GM18498 (cell line): ENCODE results near the gene CIART.
"Not testable (repeated sequence)": the region's sequence is repeated elsewhere in the genome, so short reads cannot be mapped to it uniquely, and the experiment has no call there.

Experiments used
- ATAC-seq: cut with Tn5 transposase; IDR thresholded peaks from one replicate; pipeline ENCODE4 v1.9.1; 2021; ENCODE audit warnings: mild to moderate bottlenecking, moderate library complexity; ENCODE audit not compliant: unreplicated experiment

CIART gene, protein sequence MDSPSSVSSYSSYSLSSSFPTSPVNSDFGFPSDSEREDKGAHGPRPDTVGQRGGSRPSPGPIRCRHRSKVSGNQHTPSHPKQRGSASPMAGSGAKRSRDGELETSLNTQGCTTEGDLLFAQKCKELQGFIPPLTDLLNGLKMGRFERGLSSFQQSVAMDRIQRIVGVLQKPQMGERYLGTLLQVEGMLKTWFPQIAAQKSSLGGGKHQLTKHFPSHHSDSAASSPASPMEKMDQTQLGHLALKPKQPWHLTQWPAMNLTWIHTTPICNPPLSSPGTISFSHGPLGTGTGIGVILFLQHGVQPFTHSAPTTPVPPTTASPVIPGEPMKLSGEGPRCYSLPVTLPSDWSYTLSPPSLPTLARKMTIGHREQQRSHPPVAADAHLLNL

DNA sequence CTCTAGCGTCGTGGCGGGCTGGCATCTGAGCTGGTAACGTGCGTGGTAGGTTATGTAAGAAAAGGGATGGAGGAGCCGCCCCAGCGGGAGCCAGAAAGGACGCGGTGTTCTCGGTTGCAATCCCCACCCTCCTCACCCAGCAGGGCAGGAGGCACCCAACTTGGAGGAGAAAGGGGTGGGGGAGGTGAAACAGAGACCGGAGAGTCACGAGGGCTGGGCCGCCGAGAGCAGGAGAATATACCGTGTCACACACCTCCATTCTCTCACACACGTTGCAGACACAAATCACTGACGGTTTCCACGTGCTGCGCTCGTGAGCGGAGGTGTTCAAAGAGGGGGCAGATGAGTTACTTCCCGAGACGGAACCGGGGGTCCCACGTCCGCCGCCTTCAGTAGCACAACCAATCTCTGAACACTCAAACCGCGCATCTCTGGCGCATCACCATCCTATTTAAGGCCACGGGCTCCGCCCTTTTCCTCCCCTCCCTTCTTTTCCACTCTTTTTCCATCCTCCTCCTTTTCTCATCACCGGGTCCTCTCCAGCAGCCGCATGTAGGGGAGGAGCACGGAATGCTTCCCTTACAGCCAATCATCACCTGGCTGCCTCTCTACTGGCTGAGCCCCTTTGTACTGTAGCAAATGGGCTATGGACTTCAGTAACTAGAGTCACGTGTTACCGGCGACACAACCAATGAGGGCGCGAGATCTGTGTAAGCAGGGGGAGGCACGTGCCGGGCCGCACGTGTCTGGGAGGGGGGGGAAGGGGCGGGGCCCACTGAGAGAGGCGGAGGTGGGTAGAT lies at the start of gene CIART:
Gene CIART, plus strand, starts transcription at position 797 of the 800 bp plus-strand sequence. CDS start 714 bp downstream, outside the sequence.
- ATAC-seq, result peak; percentile 79

- not testable (repeated sequence) for ATAC-seq
Observed at GRCh38 chr1:150232921-150233320, 49.4 kb upstream of the CIART start.

- no peak for ATAC-seq
Observed at GRCh38 chr1:150233359-150234308, 48.7 kb upstream of the CIART start.

- ATAC-seq, result no peak
Observed at GRCh38 chr1:150234309-150234565, 48.1 kb upstream of the CIART start.

GRCh38 chr1:150234566-150235293 lies 47.6 kb upstream of the CIART start:
- ATAC-seq, result peak; percentile 51

- peak; percentile 3 for ATAC-seq
Observed at GRCh38 chr1:150235294-150235851, 47.0 kb upstream of the CIART start.

DNA sequence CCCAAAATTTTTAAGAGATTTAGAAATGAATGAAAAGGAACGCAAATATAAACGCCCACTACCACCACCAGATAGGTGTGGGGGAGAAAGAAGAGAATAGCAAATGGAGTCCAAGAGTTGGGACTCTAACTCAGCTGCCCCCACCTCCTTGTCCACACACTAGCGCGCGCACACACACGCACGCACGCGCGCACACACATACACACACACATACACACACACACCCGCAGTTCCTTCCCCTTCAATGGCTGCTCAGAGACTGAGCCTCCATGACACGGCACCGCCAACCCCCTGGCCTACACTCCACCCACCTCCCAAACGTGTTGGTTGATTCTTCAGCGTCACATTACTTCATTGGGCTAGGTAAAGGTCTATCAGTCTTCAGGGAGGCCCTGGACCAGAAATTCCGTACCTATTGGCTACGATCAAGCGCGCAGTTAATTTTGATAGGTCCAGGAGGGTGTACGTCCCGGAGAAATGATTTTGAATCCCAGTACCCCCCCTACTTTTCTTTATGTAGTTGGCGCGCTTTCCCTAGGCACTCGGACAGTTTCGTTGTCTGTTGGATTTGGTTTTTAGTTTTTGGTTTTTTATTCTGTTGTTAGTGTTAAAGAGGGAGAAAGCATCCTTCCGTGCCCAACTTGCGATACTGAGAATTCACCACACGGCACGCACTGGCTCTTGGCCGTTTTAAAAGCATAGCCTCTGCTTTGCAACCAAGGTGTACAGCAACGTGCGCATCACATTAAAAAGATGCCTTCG lies 46.3 kb upstream of the CIART start, which contains the start of gene ANP32E:
Gene ANP32E, minus strand, starts transcription at position 261 of the 762 bp plus-strand sequence. CDS start 326 bp downstream, outside the sequence.
- ATAC-seq, result peak; percentile 90

- no peak for ATAC-seq
Observed at GRCh38 chr1:150236614-150237100, 45.7 kb upstream of the CIART start.

DNA sequence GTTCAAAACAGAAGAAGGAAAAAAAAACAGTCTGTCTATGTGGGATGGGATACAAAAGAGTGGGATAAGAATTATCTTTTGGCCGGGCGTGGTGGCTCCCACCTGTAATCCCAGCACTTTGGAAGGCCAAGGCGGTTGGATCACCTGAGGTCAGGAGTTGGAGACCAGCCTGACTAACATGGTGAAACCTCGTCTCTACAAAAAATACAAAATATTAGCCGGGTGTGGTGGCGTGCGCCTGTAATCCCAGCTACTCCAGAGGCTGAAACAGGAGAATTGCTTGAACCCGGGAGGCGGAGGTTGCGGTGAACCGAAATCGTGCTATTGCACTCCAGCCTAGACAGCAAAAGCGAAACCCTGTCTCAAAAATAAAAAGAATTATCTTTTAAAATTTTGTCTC lies 45.2 kb upstream of the CIART start:
- ATAC-seq, result not testable (repeated sequence)

DNA sequence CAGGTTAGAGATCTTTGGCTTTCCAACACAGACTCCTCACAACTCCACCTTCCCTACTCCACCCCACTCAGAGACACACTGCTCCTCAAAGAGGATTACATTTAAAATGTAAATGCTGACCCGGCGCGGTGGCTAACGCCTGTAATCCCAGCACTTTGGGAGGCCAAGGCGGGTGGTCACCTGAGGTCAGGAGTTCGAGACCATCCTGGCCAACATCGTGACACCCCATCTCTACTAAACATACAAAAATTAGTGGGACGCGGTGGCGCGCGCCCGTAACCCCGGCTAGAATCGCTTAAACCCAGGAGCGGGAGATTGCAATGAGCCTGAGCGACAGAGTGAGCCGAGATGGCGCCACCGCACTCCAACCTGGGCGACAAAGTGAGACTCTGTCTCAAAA lies 44.6 kb upstream of the CIART start:
- ATAC-seq, result no peak

- ATAC-seq, result no peak
Observed at GRCh38 chr1:150243003-150243402, 39.4 kb upstream of the CIART start.

DNA sequence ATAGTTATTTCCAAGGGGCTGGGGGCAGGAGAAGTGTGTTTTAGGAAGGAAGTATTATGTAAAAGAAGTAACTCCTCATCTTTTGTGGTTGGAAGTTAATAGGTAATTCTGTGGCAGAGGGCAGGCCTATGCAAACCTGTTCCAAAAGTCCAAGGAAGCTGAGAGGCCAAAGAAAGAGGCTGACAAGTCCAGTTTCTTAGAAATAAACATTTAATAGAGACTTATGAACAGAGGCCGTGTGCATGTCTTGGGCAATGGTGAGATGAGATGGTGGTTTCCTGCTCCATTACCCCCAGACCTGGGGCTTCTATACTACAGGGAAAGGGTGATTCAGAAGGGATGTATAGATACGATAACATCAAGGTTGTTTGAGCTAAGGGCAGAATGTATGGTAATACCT lies 32.4 kb upstream of the CIART start:
- no peak for ATAC-seq

DNA sequence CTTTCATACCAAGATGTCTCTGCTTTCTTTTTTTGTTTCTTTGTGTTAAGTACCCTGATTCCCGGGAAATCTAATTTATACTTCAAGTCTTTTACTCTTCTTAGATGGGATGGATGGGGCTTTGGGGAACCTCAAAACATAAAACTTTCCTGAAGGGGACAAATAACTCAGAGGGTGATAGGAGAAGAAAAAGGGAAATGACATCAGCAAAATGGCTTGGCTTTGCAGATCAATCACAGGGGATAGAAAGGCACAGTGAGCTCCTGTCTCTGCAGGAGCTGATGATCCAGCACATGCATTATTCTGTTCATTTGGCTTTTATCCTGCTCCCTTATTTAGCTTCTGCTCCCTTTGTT lies 26.2 kb upstream of the CIART start:
- no peak for ATAC-seq

GRCh38 chr1:150256554-150257341 lies 25.6 kb upstream of the CIART start:
- ATAC-seq, result no peak

DNA sequence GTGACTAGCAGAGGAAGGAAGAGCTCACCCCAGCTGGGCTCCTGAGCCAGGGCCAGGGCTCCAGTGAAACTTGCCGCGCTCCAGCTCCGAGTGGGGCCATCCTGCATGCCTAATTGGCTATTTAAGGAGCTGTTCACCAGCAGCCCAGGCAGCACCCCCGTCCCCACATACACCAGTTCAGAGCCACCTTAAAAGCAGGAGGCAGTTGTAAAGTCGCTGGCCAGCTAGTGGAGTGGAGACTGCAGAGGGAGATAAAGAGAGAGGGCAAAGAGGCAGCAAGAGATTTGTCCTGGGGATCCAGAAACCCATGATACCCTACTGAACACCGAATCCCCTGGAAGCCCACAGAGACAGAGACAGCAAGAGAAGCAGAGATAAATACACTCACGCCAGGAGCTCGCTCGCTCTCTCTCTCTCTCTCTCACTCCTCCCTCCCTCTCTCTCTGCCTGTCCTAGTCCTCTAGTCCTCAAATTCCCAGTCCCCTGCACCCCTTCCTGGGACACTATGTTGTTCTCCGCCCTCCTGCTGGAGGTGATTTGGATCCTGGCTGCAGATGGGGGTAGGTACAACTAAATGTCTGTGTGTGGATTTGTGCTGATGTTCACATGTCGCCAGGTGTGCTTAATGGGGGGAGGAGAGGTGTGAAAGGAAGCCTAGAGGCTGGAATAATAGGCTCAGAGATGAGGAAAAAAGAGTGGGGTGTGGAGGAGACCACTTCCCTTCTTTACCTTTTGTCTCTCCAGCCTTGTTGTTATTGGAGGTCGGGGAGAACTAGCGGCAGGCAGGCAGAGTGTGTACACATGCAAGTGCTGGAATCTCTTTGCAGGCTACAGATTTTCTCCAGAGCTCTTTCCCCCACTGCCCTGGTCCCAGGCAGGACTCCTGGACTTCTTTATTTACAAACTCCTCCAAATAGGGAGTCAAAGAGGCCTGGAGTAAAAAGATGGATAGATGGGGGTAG lies 24.4 kb upstream of the CIART start, which contains the start of gene CA14:
Gene CA14, plus strand, starts transcription at position 151 of the 962 bp plus-strand sequence. Its CDS starts 355 bp downstream, at position 506.
- ATAC-seq, result no peak

- no peak for ATAC-seq
Observed at GRCh38 chr1:150259217-150259616, 23.1 kb upstream of the CIART start.
